Measurements from ENCODE around the gene PIP5K1B. TPM values are rescaled to one million over a fixed set of nuclear protein-coding genes. Genes with fewer than 3 reads are reported as not detected.

Gene PIP5K1B
- total RNA-seq, 6 donors from 2014 or later, result 22.4 to 76.8 (median 47.2) TPM

GRCh38 chr9:68747043-68747533, 42.0 kb downstream of the PIP5K1B start:
- Histone ChIP-seq H3K36me3 (no peaks in the 10 kb centered on the region), H3K4me1 (peaks cover 4 to 25% (median 14%) of the 10 kb centered on the region in 4 donors), H3K27me3 (no peaks in the 10 kb centered on the region), H3K27ac (peak overlapping the region; percentile 55 to 78 (median 63)), H3K9me3 (no peaks in the 10 kb centered on the region), H3K4me3 (no peak overlapping the region)
- no peak for TF ChIP-seq EP300 (IDR thresholded peaks at IDR 0.05)
- no peak for TF ChIP-seq POLR2AphosphoS5 (IDR thresholded peaks at IDR 0.05)
- no peak for TF ChIP-seq POLR2A (IDR thresholded peaks at IDR 0.05)
- peak in 1 of 6 experiments; percentile 7 for TF ChIP-seq CTCF (IDR thresholded peaks at IDR 0.05)
- ATAC-seq (ENCODE audit: low FRiP score in 2 of 2) (peak in 1 of 2 donors; percentile 72), DNase-seq (no peak)
- 44 to 46% methylated on average over 9 of the region's 9 CpGs for WGBS, 2 donors

DNA sequence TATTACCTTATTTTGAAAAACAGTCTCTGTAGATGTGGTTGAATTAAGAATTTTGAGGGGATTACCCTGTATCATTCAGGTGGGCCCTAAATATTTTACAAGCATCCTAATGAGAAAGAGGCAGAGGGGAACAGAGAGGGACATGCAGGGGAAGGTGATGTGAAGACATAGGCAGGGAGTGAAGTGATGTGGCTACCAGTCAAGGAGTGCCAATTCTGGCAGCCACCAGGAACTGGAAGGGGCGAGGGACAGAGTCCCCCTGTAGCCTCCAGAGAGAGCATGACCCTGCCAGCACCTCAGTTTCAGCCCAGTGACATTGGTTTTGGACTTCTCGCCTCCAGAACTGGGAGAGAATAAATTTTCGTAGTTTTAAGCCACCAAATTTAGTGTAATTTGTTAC, 44.1 kb downstream of the PIP5K1B start:
- H3K27ac ChIP-seq, result peak overlapping the region in 3 of 4 donors; percentile 52 to 84 (median 81)
- DNase-seq, result no peak
- no peaks in the 10 kb centered on the region for H3K27me3 ChIP-seq
- no peaks in the 10 kb centered on the region for H3K9me3 ChIP-seq
- H3K36me3 ChIP-seq, result no peaks in the 10 kb centered on the region
- TF ChIP-seq EP300 (IDR thresholded peaks at IDR 0.05) (no peak), POLR2AphosphoS5 (IDR thresholded peaks at IDR 0.05) (no peak), CTCF (IDR thresholded peaks at IDR 0.05) (no peak), POLR2A (IDR thresholded peaks at IDR 0.05) (no peak)
- 55 to 59% methylated on average over 3 of the region's 3 CpGs for WGBS, 2 donors
- peaks cover 4 to 25% (median 14%) of the 10 kb centered on the region in 4 donors for H3K4me1 ChIP-seq
- ATAC-seq (ENCODE audit: low FRiP score in 2 of 2), result peak; percentile 39 to 63
- no peak overlapping the region for H3K4me3 ChIP-seq

- Histone ChIP-seq H3K36me3 (no peaks in the 10 kb centered on the region), H3K4me3 (no peak overlapping the region), H3K4me1 (peaks cover 4 to 25% (median 14%) of the 10 kb centered on the region in 4 donors), H3K27ac (peak overlapping the region; percentile 34 to 84 (median 68)), H3K9me3 (no peaks in the 10 kb centered on the region), H3K27me3 (no peaks in the 10 kb centered on the region)
- DNase-seq, result peak in 1 of 2 donors; percentile 85
- peak; percentile 78 to 93 for ATAC-seq (ENCODE audit: low FRiP score in 2 of 2)
- WGBS, 2 donors, result 53 to 56% methylated on average over 3 of the region's 3 CpGs
- TF ChIP-seq EP300 (IDR thresholded peaks at IDR 0.05), result peak in 3 of 4 donors; percentile 51 to 95 (median 80)
- no peak for TF ChIP-seq CTCF (IDR thresholded peaks at IDR 0.05)
- peak; percentile 71 to 72 for TF ChIP-seq POLR2AphosphoS5 (IDR thresholded peaks at IDR 0.05)
- TF ChIP-seq POLR2A (IDR thresholded peaks at IDR 0.05), result no peak
Measured at GRCh38 chr9:68749579-68750159, 44.6 kb downstream of the PIP5K1B start.

DNA sequence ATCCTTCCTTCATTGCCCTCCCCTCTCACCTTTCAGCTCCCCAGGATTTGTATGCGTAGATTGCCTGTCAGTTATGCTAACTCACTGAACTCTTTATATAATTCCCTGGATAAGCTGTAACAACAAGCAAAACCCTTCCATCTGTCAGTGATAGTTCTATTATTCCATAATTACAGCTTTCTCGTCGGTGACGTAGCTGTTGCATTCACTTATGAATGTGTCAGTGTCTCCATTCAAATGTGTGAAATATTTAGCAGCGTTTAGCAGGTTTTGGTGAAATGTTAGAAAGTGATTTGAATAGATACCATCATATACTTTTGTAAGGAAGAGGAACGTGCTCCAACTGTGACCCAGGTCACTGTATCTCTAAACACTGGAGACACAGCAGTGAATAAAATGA, 45.2 kb downstream of the PIP5K1B start:
- Histone ChIP-seq H3K4me3 (no peak overlapping the region), H3K9me3 (no peaks in the 10 kb centered on the region), H3K27ac (peak overlapping the region; percentile 15 to 54 (median 33)), H3K4me1 (peaks cover 4 to 25% (median 14%) of the 10 kb centered on the region in 4 donors), H3K36me3 (no peaks in the 10 kb centered on the region), H3K27me3 (no peaks in the 10 kb centered on the region)
- ATAC-seq (ENCODE audit: low FRiP score in 2 of 2) (no peak), DNase-seq (no peak)
- 72 to 78% methylated on average over 6 of the region's 6 CpGs for WGBS, 2 donors
- TF ChIP-seq POLR2AphosphoS5 (IDR thresholded peaks at IDR 0.05) (no peak), EP300 (IDR thresholded peaks at IDR 0.05) (no peak), POLR2A (IDR thresholded peaks at IDR 0.05) (no peak), CTCF (IDR thresholded peaks at IDR 0.05) (no peak)
